Measurements from ENCODE around the gene SGSM2.

SGSM2 gene

GRCh38 chr17:2420176-2420575, 82.9 kb downstream of the SGSM2 start:
- Histone ChIP-seq H3K27me3 (replicated peaks; ENCODE audit: control insufficient read depth, insufficient read depth, low read length, poor library complexity, severe bottlenecking) (no peaks in the 10 kb centered on the region), H3K4me1 (ENCODE audit: control insufficient read depth, insufficient read depth, low read length, poor library complexity, severe bottlenecking) (no peaks in the 10 kb centered on the region), H3K4me3 (ENCODE audit: insufficient read depth, low read depth, low read length, poor library complexity, severe bottlenecking) (no peak overlapping the region), H3K9me3 (ENCODE audit: control insufficient read depth, low read length) (no peaks in the 10 kb centered on the region), H3K36me3 (ENCODE audit: control insufficient read depth, insufficient read depth, low read length) (peaks cover 29% of the 10 kb centered on the region), H3K27ac (ENCODE audit: insufficient read depth, low read length, poor library complexity, severe bottlenecking) (no peak overlapping the region)
- DNase-seq, result no peak

- no peak for DNase-seq
- H3K9me3 ChIP-seq (ENCODE audit: control insufficient read depth, low read length), result no peaks in the 10 kb centered on the region
- H3K27me3 ChIP-seq (replicated peaks; ENCODE audit: control insufficient read depth, insufficient read depth, low read length, poor library complexity, severe bottlenecking), result no peaks in the 10 kb centered on the region
- no peak overlapping the region for H3K27ac ChIP-seq (ENCODE audit: insufficient read depth, low read length, poor library complexity, severe bottlenecking)
- H3K4me1 ChIP-seq (ENCODE audit: control insufficient read depth, insufficient read depth, low read length, poor library complexity, severe bottlenecking), result no peaks in the 10 kb centered on the region
- peaks cover 29% of the 10 kb centered on the region for H3K36me3 ChIP-seq (ENCODE audit: control insufficient read depth, insufficient read depth, low read length)
- no peak overlapping the region for H3K4me3 ChIP-seq (ENCODE audit: insufficient read depth, low read depth, low read length, poor library complexity, severe bottlenecking)
Observed at GRCh38 chr17:2421315-2422147, 84.2 kb downstream of the SGSM2 start.

GRCh38 chr17:2423271-2423670, 86.0 kb downstream of the SGSM2 start:
- no peak for DNase-seq
- Histone ChIP-seq H3K4me1 (ENCODE audit: control insufficient read depth, insufficient read depth, low read length, poor library complexity, severe bottlenecking) (no peaks in the 10 kb centered on the region), H3K36me3 (ENCODE audit: control insufficient read depth, insufficient read depth, low read length) (peaks cover 27% of the 10 kb centered on the region), H3K27me3 (replicated peaks; ENCODE audit: control insufficient read depth, insufficient read depth, low read length, poor library complexity, severe bottlenecking) (no peaks in the 10 kb centered on the region), H3K4me3 (ENCODE audit: insufficient read depth, low read depth, low read length, poor library complexity, severe bottlenecking) (no peak overlapping the region), H3K27ac (ENCODE audit: insufficient read depth, low read length, poor library complexity, severe bottlenecking) (no peak overlapping the region), H3K9me3 (ENCODE audit: control insufficient read depth, low read length) (no peaks in the 10 kb centered on the region)

- Histone ChIP-seq H3K27me3 (replicated peaks; ENCODE audit: control insufficient read depth, insufficient read depth, low read length, poor library complexity, severe bottlenecking) (no peaks in the 10 kb centered on the region), H3K27ac (ENCODE audit: insufficient read depth, low read length, poor library complexity, severe bottlenecking) (no peak overlapping the region), H3K36me3 (ENCODE audit: control insufficient read depth, insufficient read depth, low read length) (no peaks in the 10 kb centered on the region), H3K4me1 (ENCODE audit: control insufficient read depth, insufficient read depth, low read length, poor library complexity, severe bottlenecking) (no peaks in the 10 kb centered on the region), H3K9me3 (ENCODE audit: control insufficient read depth, low read length) (no peaks in the 10 kb centered on the region), H3K4me3 (ENCODE audit: insufficient read depth, low read depth, low read length, poor library complexity, severe bottlenecking) (no peak overlapping the region)
- DNase-seq, result no peak
Observed at GRCh38 chr17:2427215-2427614, 89.9 kb downstream of the SGSM2 start.

- Histone ChIP-seq H3K4me3 (ENCODE audit: insufficient read depth, low read depth, low read length, poor library complexity, severe bottlenecking) (no peak overlapping the region), H3K4me1 (ENCODE audit: control insufficient read depth, insufficient read depth, low read length, poor library complexity, severe bottlenecking) (no peaks in the 10 kb centered on the region), H3K36me3 (ENCODE audit: control insufficient read depth, insufficient read depth, low read length) (no peaks in the 10 kb centered on the region), H3K27ac (ENCODE audit: insufficient read depth, low read length, poor library complexity, severe bottlenecking) (no peak overlapping the region), H3K27me3 (replicated peaks; ENCODE audit: control insufficient read depth, insufficient read depth, low read length, poor library complexity, severe bottlenecking) (no peaks in the 10 kb centered on the region), H3K9me3 (ENCODE audit: control insufficient read depth, low read length) (no peaks in the 10 kb centered on the region)
- DNase-seq, result no peak
Observed at GRCh38 chr17:2427910-2428309, 90.6 kb downstream of the SGSM2 start.

Data from effector memory CD4-positive, alpha-beta T cell (primary cell).